RWPE1 (cell line): ENCODE measurements around the gene CCDC169.
A peak's percentile ranks its signal among the peaks of the same experiment; 100 is the strongest.
"Not testable (repeated sequence)": the region's sequence is repeated elsewhere in the genome, so short reads cannot be mapped to it uniquely, and the experiment has no call there.

Experiments
- CTCF ChIA-PET: fragments of 350-600 bp; sonication (Branson Sonifier 250); formaldehyde crosslinking; extraction: SDS; loops from one replicate; lab custom pipeline; 2021; lab: Yijun Ruan, JAX
- POLR2A ChIA-PET: fragments of 400-600 bp; formaldehyde crosslinking; extraction: SDS; loops from one replicate; lab custom pipeline; 2020; ENCODE audit warnings: antibody characterized with exemption; ENCODE audit not compliant: low non-redundant PET; lab: Yijun Ruan, JAX
- DNase-seq: peaks from one replicate; pipeline ENCODE4 v3.0.0; 2012; ENCODE audit warnings: low spot score
- H3K27ac ChIP-seq: fragments of 450-650 bp; 2 replicates; pipeline ENCODE4 v1.5.1; 2017
- CTCF ChIP-seq: fragments of 450-650 bp; conservative IDR thresholded peaks from 2 replicates; pipeline ENCODE4 v1.5.1; 2017; ENCODE audit warnings: low read depth, mild to moderate bottlenecking

Gene CCDC169

DNA sequence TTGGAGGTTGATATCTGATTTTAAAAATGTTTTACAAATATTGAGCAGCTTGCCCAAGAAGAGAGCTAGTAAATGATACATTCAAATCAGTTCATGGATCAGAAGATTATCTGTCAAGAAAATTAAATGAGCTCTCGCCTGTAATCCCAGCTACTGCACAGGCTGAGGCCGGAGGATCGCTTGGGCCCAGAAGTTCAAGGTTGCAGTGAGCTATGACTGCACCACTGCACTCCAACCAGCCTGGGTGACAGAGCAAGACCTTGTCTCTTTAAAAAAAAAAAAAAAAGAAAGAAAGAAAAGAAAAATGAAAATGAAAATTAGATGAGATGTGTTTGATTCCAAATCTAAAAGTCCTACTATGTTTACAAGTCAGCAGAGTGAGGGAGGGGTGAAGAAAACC lies 46.2 kb upstream of the CCDC169 start:
- 0 out of 2 replicates have a peak overlapping the region, but pooled peaks have one; percentile 30 for H3K27ac ChIP-seq
- ChIA-PET POLR2A (interaction anchor here (0.7 kb wide), 1 partner anchor 713 kb away, joined by 8 read pairs; no protein-coding TSS in a partner anchor), CTCF (interaction anchor here (0.6 to 1.5 kb wide), 2 partner anchors 10 to 656 kb away, joined by 3 read pairs; no protein-coding TSS in a partner anchor)
- no peak for TF ChIP-seq CTCF
- DNase-seq = no peak

- H3K27ac ChIP-seq = no peak overlapping the region
- no peak for TF ChIP-seq CTCF
- POLR2A ChIA-PET = no interaction called here
- no peak for DNase-seq
- CTCF ChIA-PET = interaction anchor here (1.5 kb wide), 1 partner anchor 11 kb away, joined by 3 read pairs; no protein-coding TSS in a partner anchor
These were observed 45.1 kb upstream of the CCDC169 start for GRCh38 chr13:36342715-36343114.

DNA sequence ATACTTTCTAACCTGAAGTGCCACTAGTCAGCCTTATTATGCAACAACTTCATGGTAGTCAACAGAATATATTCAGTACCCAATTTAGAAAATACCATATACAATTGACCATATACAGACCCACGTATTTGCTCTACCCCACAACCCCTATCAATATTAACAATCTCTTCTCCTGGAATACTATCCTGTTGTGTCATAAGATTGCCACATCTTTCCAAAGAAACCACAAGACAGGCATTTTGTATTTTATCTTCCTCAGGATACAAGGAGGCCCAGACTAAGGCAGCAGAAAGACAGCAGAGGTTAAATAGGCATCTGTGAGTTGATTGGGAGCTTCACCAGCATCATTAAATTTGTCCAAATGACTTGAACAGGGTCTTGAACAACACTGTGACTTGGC lies 44.1 kb upstream of the CCDC169 start:
- no peak for TF ChIP-seq CTCF
- ChIA-PET CTCF (no interaction called here), POLR2A (no interaction called here)
- H3K27ac ChIP-seq = no peak overlapping the region
- peak; percentile 19 for DNase-seq

DNA sequence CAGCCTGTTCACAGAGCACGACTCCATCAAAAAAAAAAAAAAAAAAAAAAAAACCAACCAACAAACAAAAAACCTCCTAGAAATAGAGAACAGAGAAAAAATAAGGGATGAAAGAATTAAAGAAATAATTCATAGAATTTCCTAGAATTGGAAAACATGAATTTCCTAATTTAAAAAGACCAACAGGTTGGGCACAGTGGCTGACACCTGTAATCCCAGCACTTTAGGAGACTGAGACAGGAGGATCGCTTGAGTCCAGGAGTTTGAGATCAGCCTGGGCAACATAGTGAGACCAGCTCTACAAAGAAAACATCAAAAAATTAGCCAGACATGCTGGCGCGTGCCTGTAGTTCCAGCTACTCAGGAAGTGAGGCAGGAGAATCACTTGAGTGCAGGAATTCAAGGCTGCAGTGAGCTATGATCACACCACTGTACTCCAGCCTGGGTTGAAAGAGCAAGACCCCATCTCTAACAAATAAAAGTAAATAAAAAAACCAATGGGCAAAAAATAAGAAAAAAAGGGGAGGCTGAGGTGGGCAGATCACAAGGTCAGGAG lies 42.1 kb upstream of the CCDC169 start:
- ChIA-PET POLR2A (no interaction called here), CTCF (no interaction called here)
- TF ChIP-seq CTCF = no peak

DNA sequence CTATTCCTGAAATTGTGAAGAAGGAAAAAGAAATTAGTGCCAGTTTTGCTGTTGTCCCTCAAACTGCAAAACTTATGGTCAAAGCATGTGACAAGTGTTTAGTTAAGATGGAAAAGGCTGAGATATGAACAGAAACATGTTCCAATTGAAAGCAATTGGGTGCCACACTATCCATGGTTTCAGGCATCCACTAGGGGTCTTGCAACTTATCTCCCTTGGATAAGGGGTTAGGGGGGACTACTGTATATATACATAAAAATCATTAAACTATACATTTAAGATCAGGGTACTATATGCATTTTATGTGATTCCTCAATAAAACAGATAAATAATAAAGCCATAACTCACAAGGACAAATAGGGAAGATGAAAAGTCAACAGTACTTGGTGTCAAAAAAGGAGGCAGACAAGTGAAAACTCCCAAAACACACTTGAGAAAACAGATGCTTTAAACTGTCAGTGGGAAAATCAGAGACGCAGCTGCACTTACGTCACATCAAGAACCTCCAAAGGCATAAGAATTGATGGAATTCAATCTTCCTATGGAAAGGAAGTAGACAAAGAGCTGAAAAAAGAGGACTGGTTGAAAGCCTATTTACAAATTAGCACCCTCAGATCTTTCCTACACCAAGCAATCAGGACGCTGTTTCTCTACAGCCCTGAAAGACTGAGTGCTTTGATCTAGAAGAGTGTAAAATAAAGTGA lies 40.5 kb upstream of the CCDC169 start:
- ChIA-PET POLR2A (no interaction called here), CTCF (no interaction called here)
- DNase-seq = no peak
- H3K27ac ChIP-seq = no peak overlapping the region
- no peak for TF ChIP-seq CTCF

More for the DNA sequence above, 42.1 kb upstream of the CCDC169 start:
- H3K27ac ChIP-seq = no peak overlapping the region
- DNase-seq = no peak

DNA sequence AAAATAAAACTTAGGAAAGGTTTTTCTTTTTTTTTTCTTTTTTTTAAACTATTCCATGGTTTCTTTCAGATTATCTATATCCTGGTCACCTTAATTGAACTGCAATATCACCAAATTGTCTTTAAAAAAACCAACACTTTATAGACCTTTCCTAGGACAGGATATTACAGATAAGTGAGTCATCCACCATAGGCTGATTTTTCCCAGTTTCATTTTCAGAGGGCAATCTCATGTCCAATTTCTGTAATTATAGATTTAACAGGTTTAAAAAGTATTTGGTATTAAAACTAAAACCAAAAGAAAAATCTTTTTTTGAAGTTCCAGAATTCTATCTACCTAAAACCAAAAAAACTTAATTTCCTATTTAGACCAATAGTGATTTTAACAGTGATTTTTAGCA lies 35.4 kb upstream of the CCDC169 start:
- no peak for TF ChIP-seq CTCF
- DNase-seq = peak; percentile 67
- ChIA-PET POLR2A (no interaction called here), CTCF (no interaction called here)
- H3K27ac ChIP-seq = no peak overlapping the region

- POLR2A ChIA-PET, H3K27ac ChIP-seq, DNase-seq: not testable (repeated sequence)
- CTCF ChIA-PET = interaction anchor here (0.5 kb wide), 1 partner anchor 35 kb away, joined by 5 read pairs; no protein-coding TSS in a partner anchor
These were observed 34.6 kb upstream of the CCDC169 start for GRCh38 chr13:36332255-36332654.
